Panc1 (cell line): ENCODE measurements around the gene COMMD4.

Experiments
- POLR2AphosphoS5 ChIP-seq: IDR thresholded peaks from 2 replicates; pipeline ENCODE4 v1.6.1; 2012; ENCODE audit warnings: mild to moderate bottlenecking, low read depth, low read length, moderate library complexity
- TCF7L2 ChIP-seq: IDR thresholded peaks from 2 replicates; pipeline ENCODE4 v1.6.1; 2011; ENCODE audit warnings: mild to moderate bottlenecking, low read depth, low read length, inconsistent platforms
- TF ChIP-seq, protein P1 (sequence below): fragments of 450-650 bp; IDR thresholded peaks from 2 replicates; pipeline ENCODE4 v1.5.1; 2017; ENCODE audit warnings: mild to moderate bottlenecking
- TF ChIP-seq, protein P2 (sequence below), 2 experiments: IDR thresholded peaks; 2 replicates each; pipeline ENCODE4 v1.6.1; 2011 to 2012; ENCODE audit warnings: low read depth in 2 of 2, control low read depth in 1 of 2, low read length in 1 of 2, mild to moderate bottlenecking in 1 of 2, moderate library complexity in 1 of 2; ENCODE audit not compliant: insufficient read depth in 1 of 2

- TF ChIP-seq, protein P1, sequence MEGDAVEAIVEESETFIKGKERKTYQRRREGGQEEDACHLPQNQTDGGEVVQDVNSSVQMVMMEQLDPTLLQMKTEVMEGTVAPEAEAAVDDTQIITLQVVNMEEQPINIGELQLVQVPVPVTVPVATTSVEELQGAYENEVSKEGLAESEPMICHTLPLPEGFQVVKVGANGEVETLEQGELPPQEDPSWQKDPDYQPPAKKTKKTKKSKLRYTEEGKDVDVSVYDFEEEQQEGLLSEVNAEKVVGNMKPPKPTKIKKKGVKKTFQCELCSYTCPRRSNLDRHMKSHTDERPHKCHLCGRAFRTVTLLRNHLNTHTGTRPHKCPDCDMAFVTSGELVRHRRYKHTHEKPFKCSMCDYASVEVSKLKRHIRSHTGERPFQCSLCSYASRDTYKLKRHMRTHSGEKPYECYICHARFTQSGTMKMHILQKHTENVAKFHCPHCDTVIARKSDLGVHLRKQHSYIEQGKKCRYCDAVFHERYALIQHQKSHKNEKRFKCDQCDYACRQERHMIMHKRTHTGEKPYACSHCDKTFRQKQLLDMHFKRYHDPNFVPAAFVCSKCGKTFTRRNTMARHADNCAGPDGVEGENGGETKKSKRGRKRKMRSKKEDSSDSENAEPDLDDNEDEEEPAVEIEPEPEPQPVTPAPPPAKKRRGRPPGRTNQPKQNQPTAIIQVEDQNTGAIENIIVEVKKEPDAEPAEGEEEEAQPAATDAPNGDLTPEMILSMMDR: no peak
- TF ChIP-seq, protein P2, sequence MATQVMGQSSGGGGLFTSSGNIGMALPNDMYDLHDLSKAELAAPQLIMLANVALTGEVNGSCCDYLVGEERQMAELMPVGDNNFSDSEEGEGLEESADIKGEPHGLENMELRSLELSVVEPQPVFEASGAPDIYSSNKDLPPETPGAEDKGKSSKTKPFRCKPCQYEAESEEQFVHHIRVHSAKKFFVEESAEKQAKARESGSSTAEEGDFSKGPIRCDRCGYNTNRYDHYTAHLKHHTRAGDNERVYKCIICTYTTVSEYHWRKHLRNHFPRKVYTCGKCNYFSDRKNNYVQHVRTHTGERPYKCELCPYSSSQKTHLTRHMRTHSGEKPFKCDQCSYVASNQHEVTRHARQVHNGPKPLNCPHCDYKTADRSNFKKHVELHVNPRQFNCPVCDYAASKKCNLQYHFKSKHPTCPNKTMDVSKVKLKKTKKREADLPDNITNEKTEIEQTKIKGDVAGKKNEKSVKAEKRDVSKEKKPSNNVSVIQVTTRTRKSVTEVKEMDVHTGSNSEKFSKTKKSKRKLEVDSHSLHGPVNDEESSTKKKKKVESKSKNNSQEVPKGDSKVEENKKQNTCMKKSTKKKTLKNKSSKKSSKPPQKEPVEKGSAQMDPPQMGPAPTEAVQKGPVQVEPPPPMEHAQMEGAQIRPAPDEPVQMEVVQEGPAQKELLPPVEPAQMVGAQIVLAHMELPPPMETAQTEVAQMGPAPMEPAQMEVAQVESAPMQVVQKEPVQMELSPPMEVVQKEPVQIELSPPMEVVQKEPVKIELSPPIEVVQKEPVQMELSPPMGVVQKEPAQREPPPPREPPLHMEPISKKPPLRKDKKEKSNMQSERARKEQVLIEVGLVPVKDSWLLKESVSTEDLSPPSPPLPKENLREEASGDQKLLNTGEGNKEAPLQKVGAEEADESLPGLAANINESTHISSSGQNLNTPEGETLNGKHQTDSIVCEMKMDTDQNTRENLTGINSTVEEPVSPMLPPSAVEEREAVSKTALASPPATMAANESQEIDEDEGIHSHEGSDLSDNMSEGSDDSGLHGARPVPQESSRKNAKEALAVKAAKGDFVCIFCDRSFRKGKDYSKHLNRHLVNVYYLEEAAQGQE (IDR thresholded peaks at IDR 0.05; ENCODE audit: insufficient read depth in 1 of 2, low read depth in 2 of 2, low read length in 1 of 2): no peak
- TF ChIP-seq POLR2AphosphoS5: no peak
- no peak for TF ChIP-seq TCF7L2
Observed at GRCh38 chr15:75354454-75354853, 18.6 kb downstream of the COMMD4 start.
